IMR-90 (cell line): ENCODE measurements around the gene IPMK. TPM values are rescaled to one million over a fixed set of nuclear protein-coding genes. Genes with fewer than 3 reads are reported as not detected.

ENCODE experiments used
- ATAC-seq: fragments of 200-7000 bp; cut with Tn5 transposase; 2 replicates; pipeline ENCODE4 v1.9.1; 2020; ENCODE audit warnings: low read depth, mild to moderate bottlenecking, moderate library complexity
- BruUV-seq: library from RNA; stranded (reverse); fragments of 400-500 nt; replicated peaks from 2 replicates; lab custom pipeline; 2021; lab: Mats Ljungman, UMichigan
- CTCF ChIA-PET: fragments of 300-600 bp; formaldehyde crosslinking; extraction: SDS; loops from one replicate; lab custom pipeline; 2021; ENCODE audit warnings: antibody characterized with exemption; lab: Yijun Ruan, JAX
- POLR2A ChIA-PET: fragments of 300-600 bp; sonication (Branson Sonifier 250); formaldehyde crosslinking; loops from one replicate; lab custom pipeline; 2022; ENCODE audit warnings: antibody characterized with exemption; ENCODE audit not compliant: unreplicated experiment; lab: Charles Lee
- DNase-seq: peaks from one replicate; pipeline ENCODE4 v3.0.0; 2013
- H2AFZ ChIP-seq: replicated peaks from 2 replicates; pipeline ENCODE3; 2013; ENCODE audit warnings: low read length, mild to moderate bottlenecking; ENCODE audit not compliant: poor library complexity
- H2AK5ac ChIP-seq: 2 replicates; pipeline ENCODE4 v1.6.1; 2013; ENCODE audit warnings: low read depth, low read length, inconsistent platforms
- H2AK9ac ChIP-seq: replicated peaks from 2 replicates; pipeline ENCODE3; 2013; ENCODE audit warnings: mild to moderate bottlenecking, low read depth, low read length, moderate library complexity; ENCODE audit not compliant: poor library complexity
- H2BK120ac ChIP-seq: 2 replicates; pipeline ENCODE4 v1.6.1; 2013; ENCODE audit warnings: low read depth, low read length, inconsistent platforms
- H2BK15ac ChIP-seq: 3 replicates; pipeline ENCODE4 v1.6.1; 2013; ENCODE audit warnings: low read depth, low read length, inconsistent platforms
- H2BK20ac ChIP-seq: 2 replicates; pipeline ENCODE4 v1.6.1; 2013; ENCODE audit warnings: low read depth, mild to moderate bottlenecking, inconsistent platforms, low read length, moderate library complexity
- H2BK5ac ChIP-seq: 2 replicates; pipeline ENCODE4 v1.6.1; 2013; ENCODE audit warnings: mild to moderate bottlenecking, low read depth, low read length, inconsistent platforms; ENCODE audit not compliant: poor library complexity, severe bottlenecking
- H3K14ac ChIP-seq: replicated peaks from 2 replicates; pipeline ENCODE4 v1.6.1; 2013; ENCODE audit warnings: low read depth, low read length, inconsistent platforms
- H3K18ac ChIP-seq: 2 replicates; pipeline ENCODE4 v1.6.1; 2013; ENCODE audit warnings: low read depth, low read length, control low read depth
- H3K23ac ChIP-seq: 2 replicates; pipeline ENCODE4 v1.6.1; 2013; ENCODE audit warnings: low read depth, low read length, inconsistent platforms
- H3K27ac ChIP-seq: 2 replicates; pipeline ENCODE4 v1.5.1; 2013; ENCODE audit warnings: mild to moderate bottlenecking, control low read depth, low read length; ENCODE audit not compliant: insufficient read depth
- H3K27me3 ChIP-seq: 2 replicates; pipeline ENCODE4 v1.6.1; 2013; ENCODE audit warnings: low read length; ENCODE audit not compliant: control insufficient read depth, insufficient read depth
- H3K36me3 ChIP-seq: 2 replicates; pipeline ENCODE4 v1.6.1; 2013; ENCODE audit warnings: low read length, mixed read lengths; ENCODE audit not compliant: control insufficient read depth, insufficient read depth
- H3K4ac ChIP-seq: 2 replicates; pipeline ENCODE4 v1.6.1; 2013; ENCODE audit warnings: low read depth, low read length, inconsistent platforms
- H3K4me1 ChIP-seq: 2 replicates; pipeline ENCODE4 v1.6.1; 2013; ENCODE audit warnings: low read length, mixed read lengths; ENCODE audit not compliant: control insufficient read depth, insufficient read depth
- H3K4me2 ChIP-seq: 2 replicates; pipeline ENCODE4 v1.6.1; 2013; ENCODE audit warnings: low read depth, mild to moderate bottlenecking, control low read depth, low read length, moderate library complexity
- H3K4me3 ChIP-seq: 2 replicates; pipeline ENCODE4 v1.5.1; 2013; ENCODE audit warnings: low read depth, mild to moderate bottlenecking, control low read depth, low read length, moderate library complexity; ENCODE audit not compliant: insufficient read depth
- H3K56ac ChIP-seq: 2 replicates; pipeline ENCODE4 v1.6.1; 2013; ENCODE audit warnings: low read length, inconsistent platforms; ENCODE audit not compliant: insufficient read depth; ENCODE audit errors: extremely low read depth
- H3K79me1 ChIP-seq, 2 experiments: 2 replicates each; pipeline ENCODE4 v1.6.1; 2013; ENCODE audit warnings: low read length in 2 of 2, inconsistent platforms in 1 of 2, low read depth in 1 of 2
- H3K9ac ChIP-seq: 2 replicates; pipeline ENCODE4 v1.6.1; 2013; ENCODE audit warnings: low read depth, low read length, control low read depth
- H3K9me1 ChIP-seq: 2 replicates; pipeline ENCODE4 v1.6.1; 2013; ENCODE audit warnings: low read length, inconsistent platforms; ENCODE audit not compliant: insufficient read depth
- H3K9me3 ChIP-seq: 2 replicates; pipeline ENCODE4 v1.6.1; 2013; ENCODE audit warnings: low read length; ENCODE audit not compliant: control insufficient read depth, insufficient read depth
- H4K20me1 ChIP-seq: 2 replicates; pipeline ENCODE4 v1.6.1; 2013; ENCODE audit warnings: low read length, inconsistent platforms; ENCODE audit not compliant: insufficient read depth
- H4K5ac ChIP-seq: 2 replicates; pipeline ENCODE4 v1.6.1; 2013; ENCODE audit warnings: mild to moderate bottlenecking, low read depth, low read length, control low read depth
- H4K8ac ChIP-seq, 2 experiments: 2 replicates each; pipeline ENCODE4 v1.6.1; 2013; ENCODE audit warnings: low read depth in 2 of 2, low read length in 2 of 2, control low read depth in 1 of 2, inconsistent platforms in 1 of 2
- H4K91ac ChIP-seq: 2 replicates; pipeline ENCODE4 v1.6.1; 2013; ENCODE audit warnings: low read depth, low read length, inconsistent platforms; ENCODE audit not compliant: insufficient read depth
- BHLHE40 ChIP-seq: fragments of 150-350 bp; IDR thresholded peaks from 2 replicates; pipeline ENCODE4 v1.6.1; 2016; ENCODE audit warnings: mild to moderate bottlenecking, low read depth, low read length
- CEBPB ChIP-seq: IDR thresholded peaks from 2 replicates; pipeline ENCODE4 v1.6.1; 2012; ENCODE audit warnings: low read depth, low read length, improper control_type of control experiment
- CHD1 ChIP-seq: IDR thresholded peaks from 2 replicates; pipeline ENCODE4 v1.6.1; 2012; ENCODE audit warnings: low read depth, low read length, improper control_type of control experiment
- ELK1 ChIP-seq: fragments of 150-350 bp; IDR thresholded peaks from 2 replicates; pipeline ENCODE4 v1.6.1; 2016; ENCODE audit warnings: low read depth, mild to moderate bottlenecking, low read length, moderate library complexity, borderline replicate concordance
- FOS ChIP-seq: fragments of 150-350 bp; IDR thresholded peaks from 2 replicates; pipeline ENCODE4 v1.6.1; 2016; ENCODE audit warnings: low read depth, low read length
- MAFK ChIP-seq: IDR thresholded peaks from 2 replicates; pipeline ENCODE4 v1.6.1; 2012; ENCODE audit warnings: low read depth, low read length, improper control_type of control experiment
- MXI1 ChIP-seq: IDR thresholded peaks from 2 replicates; pipeline ENCODE4 v1.6.1; 2012; ENCODE audit warnings: low read depth, mild to moderate bottlenecking, low read length, moderate library complexity, borderline replicate concordance
- NFE2L2 ChIP-seq: fragments of 150-350 bp; IDR thresholded peaks from 2 replicates; pipeline ENCODE4 v1.6.1; 2016; ENCODE audit warnings: low read depth, mild to moderate bottlenecking, low read length
- POLR2A ChIP-seq: IDR thresholded peaks from 2 replicates; pipeline ENCODE4 v1.6.1; 2012; ENCODE audit warnings: mild to moderate bottlenecking, low read depth, low read length
- RAD21 ChIP-seq: IDR thresholded peaks from 2 replicates; pipeline ENCODE4 v1.6.1; 2012; ENCODE audit warnings: low read length, improper control_type of control experiment
- SMC3 ChIP-seq: fragments of 150-350 bp; IDR thresholded peaks from 2 replicates; pipeline ENCODE4 v1.6.1; 2016; ENCODE audit warnings: low read depth, mild to moderate bottlenecking, antibody characterized with exemption, low read length, moderate library complexity
- WGBS, 2 experiments: methylation state at CpG; one replicate each; pipeline versions ENCODE4 v1.1.5 to v1.1.7; 2013; ENCODE audit warnings: missing lambda C conversion rate in 2 of 2; ENCODE audit not compliant: insufficient read length in 1 of 2; ENCODE audit errors: extremely low coverage in 2 of 2; 5-methylcytosine and 5-hydroxymethylcytosine counted together
- dilution Hi-C: fragments of 300-500 bp; cut with HindIII; formaldehyde crosslinking; loops from one replicate; pipeline ENCODE4 v1.14.3; 2018; ENCODE audit warnings: low sequenced_read_pairs; ENCODE audit not compliant: unreplicated experiment
- in situ Hi-C: fragments of 300-500 bp; cut with MboI; formaldehyde crosslinking; loops from 3 replicates; pipeline ENCODE4 v1.14.3; 2019; ENCODE audit warnings: low sequenced_read_pairs, inconsistent platforms, mixed read lengths
- intact Hi-C: fragments of 100-400 bp; cut with micrococcal nuclease; formaldehyde crosslinking; loops from 2 replicates; pipeline ENCODE4 v1.10.0; 2022
- polyA plus RNA-seq, 3 experiments: library from polyadenylated mRNA; depleted of rRNA; stranded (reverse); fragments of >200 nt; gene quantifications; 2 replicates each; pipeline ENCODE4 v1.2.3, GENCODE V29; 2012; ENCODE audit warnings: low replicate concordance in 1 of 3
- total RNA-seq: library from RNA; depleted of rRNA; stranded (reverse); fragments of >200 nt; gene quantifications from 2 replicates; pipeline ENCODE4 v1.2.3, GENCODE V29; 2012
- TF ChIP-seq, protein P1 (sequence below): fragments of 150-350 bp; IDR thresholded peaks from 2 replicates; pipeline ENCODE4 v1.6.1; 2017; ENCODE audit warnings: mild to moderate bottlenecking, antibody characterized with exemption, low read length, low read depth

IPMK gene
- total and polyA plus RNA-seq, 2 of the 4 experiments (the other 2 are of a cell fraction) = 0.89 to 2.0 TPM

DNA sequence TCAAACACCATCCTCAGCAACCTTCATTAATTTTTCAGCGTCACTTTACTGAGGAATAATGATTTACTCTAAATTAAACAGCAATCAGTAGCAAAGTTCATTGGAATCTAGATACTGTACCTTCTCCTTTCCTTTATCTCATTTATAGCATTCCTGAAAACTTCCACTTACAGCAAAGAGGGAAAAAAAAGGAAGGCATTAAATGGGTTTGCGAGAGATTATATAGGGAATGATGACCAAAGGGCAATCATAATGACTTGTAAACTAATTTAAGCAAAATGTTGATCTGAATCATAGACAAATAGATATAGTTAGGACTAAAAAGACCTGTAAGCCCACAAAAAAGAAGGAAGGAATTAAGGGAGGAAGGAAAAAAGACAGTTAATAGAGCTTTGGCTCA is 42.0 kb downstream of the IPMK start:
- in situ Hi-C loops (no loop called here), dilution Hi-C loops (no loop called here), intact Hi-C loops (no loop called here)
- DNase-seq (no peak), ATAC-seq (no peak)
- H3K4me3 ChIP-seq = no peak overlapping the region
- H2AK9ac ChIP-seq = no peak overlapping the region
- H2AK5ac ChIP-seq = no peak overlapping the region
- H3K18ac ChIP-seq = no peak overlapping the region
- H3K4ac ChIP-seq = no peak overlapping the region
- no peak overlapping the region for H2BK20ac ChIP-seq
- no peaks in the 10 kb centered on the region for H3K4me1 ChIP-seq
- ChIA-PET CTCF (no interaction called here), POLR2A (no interaction called here)
- H3K14ac ChIP-seq = no peak overlapping the region
- H3K27me3 ChIP-seq = no peaks in the 10 kb centered on the region
- no peak overlapping the region for H3K4me2 ChIP-seq
- H3K27ac ChIP-seq = no peak overlapping the region
- H4K5ac ChIP-seq = no peak overlapping the region
- H4K20me1 ChIP-seq = no peaks in the 10 kb centered on the region
- no peak overlapping the region for H4K8ac ChIP-seq
- WGBS, 2 experiments = no CpG with 5 or more reads among the region's 2 CpGs
- no peaks in the 10 kb centered on the region for H3K9me3 ChIP-seq
- no peak overlapping the region for H3K56ac ChIP-seq
- H3K23ac ChIP-seq = no peak overlapping the region
- peaks cover 4% of the 10 kb centered on the region; the same call in 1 of the 2 replicates for H3K36me3 ChIP-seq
- no peak overlapping the region for H2BK15ac ChIP-seq
- TF ChIP-seq MAFK (no peak), POLR2A (no peak), FOS (no peak), CEBPB (no peak), NFE2L2 (no peak), MXI1 (no peak), BHLHE40 (no peak), RAD21 (no peak), ELK1 (no peak), CHD1 (no peak), SMC3 (no peak)
- TF ChIP-seq, protein P1, sequence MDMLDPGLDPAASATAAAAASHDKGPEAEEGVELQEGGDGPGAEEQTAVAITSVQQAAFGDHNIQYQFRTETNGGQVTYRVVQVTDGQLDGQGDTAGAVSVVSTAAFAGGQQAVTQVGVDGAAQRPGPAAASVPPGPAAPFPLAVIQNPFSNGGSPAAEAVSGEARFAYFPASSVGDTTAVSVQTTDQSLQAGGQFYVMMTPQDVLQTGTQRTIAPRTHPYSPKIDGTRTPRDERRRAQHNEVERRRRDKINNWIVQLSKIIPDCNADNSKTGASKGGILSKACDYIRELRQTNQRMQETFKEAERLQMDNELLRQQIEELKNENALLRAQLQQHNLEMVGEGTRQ = no peak
- H2BK120ac ChIP-seq = no peak overlapping the region
- no TSS peak for BruUV-seq
- H3K9ac ChIP-seq = no peak overlapping the region
- 0 out of 2 replicates have a peak, but pooled peaks cover 4% of the 10 kb centered on the region for H3K9me1 ChIP-seq
- H2AFZ ChIP-seq = no peak overlapping the region
- no peaks in the 10 kb centered on the region; a peak in 1 of 4 replicates for H3K79me1 ChIP-seq
- H2BK5ac ChIP-seq = no peak overlapping the region
- no peak overlapping the region for H4K91ac ChIP-seq
